ENCODE data around the gene NDE1.

DNA sequence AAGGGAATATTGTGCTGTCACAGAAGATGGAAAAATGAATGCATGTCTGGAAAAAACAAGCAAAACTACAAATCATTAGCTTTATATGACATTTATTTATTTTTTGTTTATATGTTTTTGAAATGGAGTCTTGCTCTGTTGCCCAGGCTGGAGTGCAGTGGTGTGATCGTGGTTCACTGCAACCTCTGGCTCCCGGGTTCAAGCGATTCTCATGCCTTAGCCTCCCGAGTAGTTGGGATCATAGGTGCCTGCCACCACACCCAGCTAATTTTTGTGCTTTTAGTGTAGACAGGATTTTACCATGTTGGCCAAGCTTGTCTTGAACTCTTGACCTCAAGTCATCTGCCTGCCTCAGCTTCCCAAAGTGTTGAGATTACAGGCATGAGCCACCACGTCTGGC lies 8.5 kb downstream of the NDE1 start:
- TF ChIP-seq GATA2 (IDR thresholded peaks at IDR 0.05; ENCODE audit: low read depth, low read length) (no peak), GATA3 (IDR thresholded peaks at IDR 0.05; ENCODE audit: low read depth, low read length) (no peak)
